Ishikawa (cell line): ENCODE results near the gene EPOP.

Experiments
- CEBPB ChIP-seq: IDR thresholded peaks from 2 replicates; pipeline ENCODE4 v1.6.1; 2012
- CREB1 ChIP-seq: IDR thresholded peaks from 2 replicates; pipeline ENCODE4 v1.6.1; 2012; ENCODE audit warnings: low read depth
- EGR1 ChIP-seq: IDR thresholded peaks from 2 replicates; pipeline ENCODE4 v1.6.1; 2012
- EP300 ChIP-seq: IDR thresholded peaks from 2 replicates; pipeline ENCODE4 v1.6.1; 2012; ENCODE audit warnings: borderline replicate concordance
- FOXM1 ChIP-seq: IDR thresholded peaks from 2 replicates; pipeline ENCODE4 v1.6.1; 2012; ENCODE audit warnings: low read depth, borderline replicate concordance
- NFIC ChIP-seq: IDR thresholded peaks from 2 replicates; pipeline ENCODE4 v1.6.1; 2012
- RAD21 ChIP-seq: IDR thresholded peaks from 2 replicates; pipeline ENCODE4 v1.6.1; 2012; ENCODE audit warnings: low read depth
- TAF1 ChIP-seq: IDR thresholded peaks from 2 replicates; pipeline ENCODE4 v1.6.1; 2012; ENCODE audit warnings: low read depth, mild to moderate bottlenecking
- TCF12 ChIP-seq: IDR thresholded peaks from 2 replicates; pipeline ENCODE4 v1.6.1; 2012; ENCODE audit warnings: low read depth
- TEAD4 ChIP-seq: IDR thresholded peaks from 2 replicates; pipeline ENCODE4 v1.6.1; 2012
- YY1 ChIP-seq: IDR thresholded peaks from 2 replicates; pipeline ENCODE4 v1.6.1; 2012; ENCODE audit warnings: low read depth
- ZBTB7A ChIP-seq: IDR thresholded peaks from 2 replicates; pipeline ENCODE4 v1.6.1; 2012; ENCODE audit warnings: low read depth
- TF ChIP-seq, protein P1 (sequence below): IDR thresholded peaks from 2 replicates; pipeline ENCODE4 v1.6.1; 2012; ENCODE audit warnings: low read depth, mild to moderate bottlenecking
- TF ChIP-seq, protein P2 (sequence below): IDR thresholded peaks from 2 replicates; pipeline ENCODE4 v1.6.1; 2012
- TF ChIP-seq, protein P3 (sequence below): IDR thresholded peaks from 2 replicates; pipeline ENCODE4 v1.6.1; 2012

The EPOP gene

DNA sequence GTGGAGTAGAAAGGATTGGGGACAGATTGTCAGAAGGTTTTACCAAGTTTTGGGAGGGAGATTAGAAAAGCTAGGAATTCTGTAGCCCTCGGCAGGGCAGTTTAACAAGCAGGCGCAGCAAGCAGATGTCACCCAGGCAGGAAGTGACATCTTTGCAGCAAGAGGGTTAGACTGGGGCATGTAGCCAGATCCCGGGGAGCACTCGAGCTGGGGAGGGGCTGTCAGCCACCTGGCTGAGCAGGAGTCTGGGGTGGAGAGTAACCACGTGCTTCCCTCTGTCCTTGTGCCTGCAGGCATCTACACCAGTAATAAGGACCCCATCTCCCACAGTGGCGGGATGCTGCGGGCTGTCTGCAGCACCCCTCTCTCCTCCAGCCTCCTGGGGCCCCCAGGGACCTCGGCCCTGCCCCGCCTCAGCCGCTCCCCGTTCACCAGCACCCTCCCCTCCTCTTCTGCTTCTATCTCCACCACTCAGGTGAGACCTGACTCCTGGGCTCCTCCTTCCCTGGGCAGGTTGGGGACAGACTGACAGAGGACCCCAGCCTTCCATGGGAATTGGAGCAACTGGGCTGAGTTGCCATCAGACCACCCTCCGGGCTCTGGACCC lies 42.5 kb upstream of the EPOP start:
- TF ChIP-seq, protein P1, sequence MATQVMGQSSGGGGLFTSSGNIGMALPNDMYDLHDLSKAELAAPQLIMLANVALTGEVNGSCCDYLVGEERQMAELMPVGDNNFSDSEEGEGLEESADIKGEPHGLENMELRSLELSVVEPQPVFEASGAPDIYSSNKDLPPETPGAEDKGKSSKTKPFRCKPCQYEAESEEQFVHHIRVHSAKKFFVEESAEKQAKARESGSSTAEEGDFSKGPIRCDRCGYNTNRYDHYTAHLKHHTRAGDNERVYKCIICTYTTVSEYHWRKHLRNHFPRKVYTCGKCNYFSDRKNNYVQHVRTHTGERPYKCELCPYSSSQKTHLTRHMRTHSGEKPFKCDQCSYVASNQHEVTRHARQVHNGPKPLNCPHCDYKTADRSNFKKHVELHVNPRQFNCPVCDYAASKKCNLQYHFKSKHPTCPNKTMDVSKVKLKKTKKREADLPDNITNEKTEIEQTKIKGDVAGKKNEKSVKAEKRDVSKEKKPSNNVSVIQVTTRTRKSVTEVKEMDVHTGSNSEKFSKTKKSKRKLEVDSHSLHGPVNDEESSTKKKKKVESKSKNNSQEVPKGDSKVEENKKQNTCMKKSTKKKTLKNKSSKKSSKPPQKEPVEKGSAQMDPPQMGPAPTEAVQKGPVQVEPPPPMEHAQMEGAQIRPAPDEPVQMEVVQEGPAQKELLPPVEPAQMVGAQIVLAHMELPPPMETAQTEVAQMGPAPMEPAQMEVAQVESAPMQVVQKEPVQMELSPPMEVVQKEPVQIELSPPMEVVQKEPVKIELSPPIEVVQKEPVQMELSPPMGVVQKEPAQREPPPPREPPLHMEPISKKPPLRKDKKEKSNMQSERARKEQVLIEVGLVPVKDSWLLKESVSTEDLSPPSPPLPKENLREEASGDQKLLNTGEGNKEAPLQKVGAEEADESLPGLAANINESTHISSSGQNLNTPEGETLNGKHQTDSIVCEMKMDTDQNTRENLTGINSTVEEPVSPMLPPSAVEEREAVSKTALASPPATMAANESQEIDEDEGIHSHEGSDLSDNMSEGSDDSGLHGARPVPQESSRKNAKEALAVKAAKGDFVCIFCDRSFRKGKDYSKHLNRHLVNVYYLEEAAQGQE: no peak
- TF ChIP-seq EP300 (no peak), NFIC (no peak), YY1 (no peak), CREB1 (no peak), TAF1 (no peak), EGR1 (no peak), TCF12 (no peak), ZBTB7A (no peak), CEBPB (no peak), RAD21 (no peak), TEAD4 (no peak), FOXM1 (no peak)
- TF ChIP-seq, protein P2, sequence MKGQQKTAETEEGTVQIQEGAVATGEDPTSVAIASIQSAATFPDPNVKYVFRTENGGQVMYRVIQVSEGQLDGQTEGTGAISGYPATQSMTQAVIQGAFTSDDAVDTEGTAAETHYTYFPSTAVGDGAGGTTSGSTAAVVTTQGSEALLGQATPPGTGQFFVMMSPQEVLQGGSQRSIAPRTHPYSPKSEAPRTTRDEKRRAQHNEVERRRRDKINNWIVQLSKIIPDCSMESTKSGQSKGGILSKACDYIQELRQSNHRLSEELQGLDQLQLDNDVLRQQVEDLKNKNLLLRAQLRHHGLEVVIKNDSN: no peak
- TF ChIP-seq, protein P3, sequence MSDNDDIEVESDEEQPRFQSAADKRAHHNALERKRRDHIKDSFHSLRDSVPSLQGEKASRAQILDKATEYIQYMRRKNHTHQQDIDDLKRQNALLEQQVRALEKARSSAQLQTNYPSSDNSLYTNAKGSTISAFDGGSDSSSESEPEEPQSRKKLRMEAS: no peak

DNA sequence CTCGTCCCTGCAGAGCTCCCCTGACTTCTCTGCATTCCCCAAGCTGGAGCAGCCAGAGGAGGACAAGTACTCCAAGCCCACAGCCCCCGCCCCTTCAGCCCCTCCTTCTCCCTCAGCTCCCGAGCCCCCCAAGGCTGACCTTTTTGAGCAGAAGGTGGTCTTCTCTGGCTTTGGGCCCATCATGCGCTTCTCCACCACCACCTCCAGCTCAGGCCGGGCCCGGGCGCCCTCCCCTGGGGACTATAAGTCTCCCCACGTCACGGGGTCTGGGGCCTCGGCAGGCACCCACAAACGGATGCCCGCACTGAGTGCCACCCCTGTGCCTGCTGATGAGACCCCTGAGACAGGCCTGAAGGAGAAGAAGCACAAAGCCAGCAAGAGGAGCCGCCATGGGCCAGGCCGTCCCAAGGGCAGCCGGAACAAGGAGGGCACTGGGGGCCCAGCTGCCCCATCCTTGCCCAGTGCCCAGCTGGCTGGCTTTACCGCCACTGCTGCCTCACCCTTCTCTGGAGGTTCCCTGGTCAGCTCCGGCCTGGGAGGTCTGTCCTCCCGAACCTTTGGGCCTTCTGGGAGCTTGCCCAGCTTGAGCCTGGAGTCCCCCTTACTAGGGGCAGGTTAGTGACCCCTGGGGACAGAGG lies 41.7 kb upstream of the EPOP start:
- no peak for TF ChIP-seq TEAD4
- no peak for TF ChIP-seq EP300
- TF ChIP-seq TAF1: no peak
- no peak for TF ChIP-seq CEBPB
- no peak for TF ChIP-seq TCF12
- TF ChIP-seq, protein P1: no peak
- TF ChIP-seq, protein P3: no peak
- no peak for TF ChIP-seq EGR1
- TF ChIP-seq ZBTB7A: no peak
- TF ChIP-seq YY1: no peak
- TF ChIP-seq FOXM1: no peak
- TF ChIP-seq, protein P2: no peak
- TF ChIP-seq CREB1: no peak
- no peak for TF ChIP-seq RAD21
- TF ChIP-seq NFIC: no peak

DNA sequence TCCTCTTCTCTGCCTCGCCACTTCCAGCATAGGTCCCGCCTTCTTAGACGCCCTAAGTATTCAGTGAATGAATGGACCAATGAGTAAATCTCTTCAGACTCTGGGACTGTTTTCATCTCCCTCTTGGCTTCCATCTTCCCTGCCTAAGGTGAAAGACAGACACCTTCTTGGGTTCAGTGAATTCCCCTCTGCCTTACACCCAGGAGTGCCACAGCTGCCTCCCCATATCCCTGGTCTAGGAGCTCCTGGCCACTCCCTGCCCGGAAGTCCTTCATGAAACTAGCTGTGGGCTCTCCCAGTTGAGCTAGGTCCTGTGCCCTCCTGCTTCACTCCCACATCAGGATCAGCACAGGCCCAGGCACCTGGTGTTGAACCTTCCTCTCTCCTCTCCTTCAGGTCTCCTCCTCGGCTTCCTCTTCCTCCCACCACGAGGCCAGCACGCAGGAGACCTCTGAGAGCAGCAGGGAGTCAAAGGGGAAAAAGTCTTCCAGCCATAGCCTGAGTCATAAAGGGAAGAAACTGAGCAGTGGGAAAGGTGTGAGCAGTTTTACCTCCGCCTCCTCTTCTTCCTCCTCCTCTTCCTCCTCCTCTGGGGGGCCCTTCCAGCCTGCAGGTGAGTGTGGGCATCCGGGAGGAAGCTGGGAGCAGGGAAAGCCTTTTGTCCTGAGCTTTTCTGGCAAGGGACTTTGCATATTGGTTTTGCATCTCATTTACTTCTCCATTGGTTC lies 40.6 kb upstream of the EPOP start:
- TF ChIP-seq, protein P2: no peak
- TF ChIP-seq EGR1 (no peak), CEBPB (no peak), TCF12 (no peak), RAD21 (no peak), CREB1 (no peak), FOXM1 (no peak), TAF1 (no peak), NFIC (no peak), TEAD4 (no peak)
- TF ChIP-seq, protein P1: no peak
- TF ChIP-seq, protein P3: no peak
